ENCODE measurements around the gene RNPEPL1. TPM values are rescaled to one million over a fixed set of nuclear protein-coding genes. Genes with fewer than 3 reads are reported as not detected.
A peak's percentile ranks its signal among the peaks of the same experiment; 100 is the strongest.
"Not testable (repeated sequence)": the region's sequence is repeated elsewhere in the genome, so short reads cannot be mapped to it uniquely, and the experiment has no call there.

RNPEPL1 gene
- total RNA-seq, 1 donor from 2014 or later: 59.1 TPM

- peaks cover 39% of the 10 kb centered on the region for H3K36me3 Mint-ChIP-seq (ENCODE audit: low read depth)
- H3K9me3 Mint-ChIP-seq: peaks cover 6% of the 10 kb centered on the region
- intact Hi-C loops (cut with micrococcal nuclease): no loop called here
- no peak overlapping the region for H3K27ac Mint-ChIP-seq
- peaks cover 24% of the 10 kb centered on the region for H3K4me1 Mint-ChIP-seq
- no peak for DNase-seq
- no peaks in the 10 kb centered on the region for H3K27me3 Mint-ChIP-seq
- no peak overlapping the region for H3K4me3 Mint-ChIP-seq
These were observed 47.1 kb downstream of the RNPEPL1 start for GRCh38 chr2:240615396-240615795.

- DNase-seq: no peak
- Mint-ChIP-seq H3K9me3 (peaks cover 6% of the 10 kb centered on the region), H3K36me3 (ENCODE audit: low read depth) (peaks cover 41% of the 10 kb centered on the region), H3K27ac (no peak overlapping the region), H3K27me3 (no peaks in the 10 kb centered on the region), H3K4me1 (peaks cover 28% of the 10 kb centered on the region), H3K4me3 (no peak overlapping the region)
- intact Hi-C loops (cut with micrococcal nuclease): no loop called here
These were observed 47.7 kb downstream of the RNPEPL1 start for GRCh38 chr2:240615820-240616547.

DNA sequence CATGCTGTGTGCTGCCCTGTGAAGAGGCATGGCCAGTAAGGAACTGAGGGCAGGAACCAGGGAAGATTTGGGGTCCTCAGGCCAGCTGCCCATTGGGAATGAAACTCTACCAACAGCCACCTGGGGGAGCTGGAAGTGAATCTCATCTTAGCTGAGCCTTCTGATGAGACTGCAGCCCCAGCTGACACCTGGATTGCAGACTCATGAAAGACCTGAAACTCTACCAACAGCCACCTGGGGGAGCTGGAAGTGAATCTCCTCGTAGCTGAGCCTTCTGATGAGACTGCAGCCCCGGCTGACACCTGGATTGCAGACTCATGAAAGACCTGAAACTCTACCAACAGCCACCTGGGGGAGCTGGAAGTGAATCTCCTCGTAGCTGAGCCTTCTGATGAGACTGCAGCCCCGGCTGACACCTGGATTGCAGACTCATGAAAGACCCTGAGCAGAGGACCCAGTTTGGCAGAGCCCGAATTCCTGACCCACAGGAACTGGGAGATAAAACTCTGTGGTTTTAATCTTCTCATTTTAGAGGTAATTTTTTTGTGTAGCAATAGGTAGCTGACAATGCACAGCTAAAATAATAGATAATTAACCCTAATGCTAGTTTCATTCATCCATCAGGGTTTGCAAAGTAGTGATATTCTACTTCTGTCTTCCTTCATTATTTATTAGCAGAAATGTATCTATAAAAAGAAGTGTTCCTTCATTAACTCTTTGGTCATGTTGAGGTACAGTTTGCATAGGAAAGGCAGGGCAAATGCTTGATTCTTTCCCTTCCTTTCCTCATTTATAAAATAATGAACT is 48.8 kb downstream of the RNPEPL1 start:
- intact Hi-C loops (cut with micrococcal nuclease); H3K4me3 Mint-ChIP-seq; DNase-seq; H3K27ac Mint-ChIP-seq; H3K9me3 Mint-ChIP-seq; H3K27me3 Mint-ChIP-seq: not testable (repeated sequence)
- Mint-ChIP-seq H3K36me3 (ENCODE audit: low read depth) (peaks cover 31% of the 10 kb centered on the region), H3K4me1 (peaks cover 28% of the 10 kb centered on the region)

DNA sequence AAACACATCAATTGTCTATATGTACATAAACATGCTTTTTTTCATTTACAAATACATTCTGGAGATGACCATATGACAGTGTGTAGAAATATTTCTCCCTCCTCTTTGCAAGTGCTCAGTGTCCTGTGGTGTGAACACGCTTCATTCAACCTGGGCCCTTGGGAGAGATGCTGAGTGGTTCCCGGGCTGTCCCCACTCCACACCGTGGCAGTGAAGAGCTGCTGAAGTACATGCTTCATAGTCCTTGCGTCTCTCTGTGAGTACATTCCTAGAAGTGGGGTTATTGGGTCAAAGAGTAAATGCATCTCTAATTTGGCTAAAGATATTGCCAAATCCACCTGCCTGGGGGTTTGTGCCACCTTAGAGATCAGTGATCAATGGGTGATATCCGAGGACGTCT is 50.5 kb downstream of the RNPEPL1 start:
- Mint-ChIP-seq H3K4me1 (peaks cover 36% of the 10 kb centered on the region), H3K27ac (no peak overlapping the region), H3K9me3 (no peaks in the 10 kb centered on the region), H3K27me3 (no peaks in the 10 kb centered on the region), H3K4me3 (no peak overlapping the region), H3K36me3 (ENCODE audit: low read depth) (peaks cover 31% of the 10 kb centered on the region)
- intact Hi-C loops (cut with micrococcal nuclease): no loop called here
- DNase-seq: no peak

- peak overlapping the region; percentile 79 for H3K27ac Mint-ChIP-seq
- H3K4me1 Mint-ChIP-seq: peaks cover 42% of the 10 kb centered on the region
- H3K9me3 Mint-ChIP-seq: no peaks in the 10 kb centered on the region
- H3K4me3 Mint-ChIP-seq: peak overlapping the region; percentile 46
- no peaks in the 10 kb centered on the region for H3K27me3 Mint-ChIP-seq
- no peak for DNase-seq
- intact Hi-C loops (cut with micrococcal nuclease): loop anchor here (10.0 kb wide), 1 partner anchor 695 kb away; the partner anchor contains the start of genes HDLBP and SEPTIN2
- H3K36me3 Mint-ChIP-seq (ENCODE audit: low read depth): peaks cover 31% of the 10 kb centered on the region
These were observed 51.3 kb downstream of the RNPEPL1 start for GRCh38 chr2:240619506-240620148.

GRCh38 chr2:240620149-240620731 is 52.0 kb downstream of the RNPEPL1 start:
- DNase-seq: no peak
- H3K9me3 Mint-ChIP-seq: no peaks in the 10 kb centered on the region
- peaks cover 46% of the 10 kb centered on the region for H3K4me1 Mint-ChIP-seq
- intact Hi-C loops (cut with micrococcal nuclease): loop anchor here (10.0 kb wide), 1 partner anchor 695 kb away; the partner anchor contains the start of genes HDLBP and SEPTIN2
- no peaks in the 10 kb centered on the region for H3K27me3 Mint-ChIP-seq
- no peak overlapping the region for H3K27ac Mint-ChIP-seq
- H3K36me3 Mint-ChIP-seq (ENCODE audit: low read depth): peaks cover 31% of the 10 kb centered on the region
- H3K4me3 Mint-ChIP-seq: no peak overlapping the region

DNA sequence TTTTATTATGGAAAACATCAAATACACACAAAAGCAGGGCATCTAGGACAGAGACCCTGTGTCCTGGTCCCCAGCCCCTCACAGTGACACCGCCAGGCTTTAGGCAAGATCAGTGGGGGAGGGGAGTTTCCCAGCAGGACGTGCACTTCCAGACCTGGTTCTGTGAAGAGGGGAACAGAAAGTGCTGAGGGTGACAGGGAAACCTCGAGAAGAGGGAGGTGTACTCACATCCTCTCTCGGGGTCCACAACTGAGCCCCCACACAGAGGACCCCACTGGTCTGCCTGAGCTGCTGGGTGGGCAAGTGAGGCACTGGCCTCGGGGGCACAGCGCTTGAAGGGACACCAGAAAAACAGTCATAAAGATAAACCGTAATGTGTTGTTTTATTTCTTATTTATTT is 52.6 kb downstream of the RNPEPL1 start:
- peak overlapping the region; percentile 96 for H3K27ac Mint-ChIP-seq
- H3K9me3 Mint-ChIP-seq: no peaks in the 10 kb centered on the region
- peaks cover 30% of the 10 kb centered on the region for H3K36me3 Mint-ChIP-seq (ENCODE audit: low read depth)
- no peak overlapping the region for H3K4me3 Mint-ChIP-seq
- no peak for DNase-seq
- H3K27me3 Mint-ChIP-seq: no peaks in the 10 kb centered on the region
- peaks cover 49% of the 10 kb centered on the region for H3K4me1 Mint-ChIP-seq
- intact Hi-C loops (cut with micrococcal nuclease): loop anchor here (1.0 to 10.0 kb wide), 4 partner anchors 8 to 694 kb away; partner anchors contain the start of genes HDLBP and SEPTIN2

- no peak for DNase-seq
- H3K9me3 Mint-ChIP-seq: no peaks in the 10 kb centered on the region
- intact Hi-C loops (cut with micrococcal nuclease): loop anchor here (10.0 kb wide), 1 partner anchor 693 kb away; the partner anchor contains the start of genes HDLBP and SEPTIN2
- peaks cover 56% of the 10 kb centered on the region for H3K4me1 Mint-ChIP-seq
- H3K36me3 Mint-ChIP-seq (ENCODE audit: low read depth): peaks cover 23% of the 10 kb centered on the region
- peak overlapping the region; percentile 79 for H3K4me3 Mint-ChIP-seq
- H3K27ac Mint-ChIP-seq: peak overlapping the region; percentile 96
- H3K27me3 Mint-ChIP-seq: no peaks in the 10 kb centered on the region
These were observed 53.8 kb downstream of the RNPEPL1 start for GRCh38 chr2:240622060-240622411.

- Mint-ChIP-seq H3K27me3 (no peaks in the 10 kb centered on the region), H3K9me3 (no peaks in the 10 kb centered on the region), H3K27ac (peak overlapping the region; percentile 96), H3K4me3 (no peak overlapping the region), H3K4me1 (peaks cover 58% of the 10 kb centered on the region), H3K36me3 (ENCODE audit: low read depth) (peaks cover 19% of the 10 kb centered on the region)
- peak; percentile 77 for DNase-seq
- intact Hi-C loops (cut with micrococcal nuclease): loop anchor here (10.0 kb wide), 1 partner anchor 692 kb away; the partner anchor contains the start of genes HDLBP and SEPTIN2
These were observed 54.4 kb downstream of the RNPEPL1 start for GRCh38 chr2:240622531-240623235.

DNA sequence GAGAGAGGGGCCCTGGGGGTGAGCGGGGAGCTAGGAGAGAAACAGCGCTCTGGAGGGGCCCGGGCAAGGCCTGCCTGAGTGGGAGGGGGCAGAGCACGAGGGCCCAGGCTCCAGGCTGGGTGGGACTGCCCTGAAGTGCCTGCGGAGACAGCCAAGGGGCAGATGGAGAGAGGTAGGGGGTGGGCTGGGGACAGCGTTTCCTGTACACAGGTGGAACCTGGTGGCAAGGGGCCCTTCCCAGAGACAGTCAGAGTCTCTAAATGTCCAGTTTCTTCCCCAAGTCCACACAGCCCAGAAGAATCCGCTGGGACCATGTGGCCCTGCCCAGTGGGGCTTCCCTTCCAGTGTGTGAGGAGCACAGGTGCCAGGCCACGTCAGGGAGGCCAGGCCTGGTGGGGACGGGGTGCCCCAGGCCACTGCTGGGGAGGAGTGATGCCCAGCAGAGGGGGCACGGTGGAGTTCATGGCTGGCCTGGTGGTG is 55.3 kb downstream of the RNPEPL1 start:
- Mint-ChIP-seq H3K4me1 (peaks cover 60% of the 10 kb centered on the region), H3K9me3 (no peaks in the 10 kb centered on the region), H3K27me3 (no peaks in the 10 kb centered on the region), H3K27ac (no peak overlapping the region), H3K36me3 (ENCODE audit: low read depth) (peaks cover 14% of the 10 kb centered on the region), H3K4me3 (no peak overlapping the region)
- no peak for DNase-seq
- intact Hi-C loops (cut with micrococcal nuclease): loop anchor here (2.0 to 10.0 kb wide), 2 partner anchors 15 to 691 kb away; partner anchors contain the start of genes HDLBP and SEPTIN2

DNA sequence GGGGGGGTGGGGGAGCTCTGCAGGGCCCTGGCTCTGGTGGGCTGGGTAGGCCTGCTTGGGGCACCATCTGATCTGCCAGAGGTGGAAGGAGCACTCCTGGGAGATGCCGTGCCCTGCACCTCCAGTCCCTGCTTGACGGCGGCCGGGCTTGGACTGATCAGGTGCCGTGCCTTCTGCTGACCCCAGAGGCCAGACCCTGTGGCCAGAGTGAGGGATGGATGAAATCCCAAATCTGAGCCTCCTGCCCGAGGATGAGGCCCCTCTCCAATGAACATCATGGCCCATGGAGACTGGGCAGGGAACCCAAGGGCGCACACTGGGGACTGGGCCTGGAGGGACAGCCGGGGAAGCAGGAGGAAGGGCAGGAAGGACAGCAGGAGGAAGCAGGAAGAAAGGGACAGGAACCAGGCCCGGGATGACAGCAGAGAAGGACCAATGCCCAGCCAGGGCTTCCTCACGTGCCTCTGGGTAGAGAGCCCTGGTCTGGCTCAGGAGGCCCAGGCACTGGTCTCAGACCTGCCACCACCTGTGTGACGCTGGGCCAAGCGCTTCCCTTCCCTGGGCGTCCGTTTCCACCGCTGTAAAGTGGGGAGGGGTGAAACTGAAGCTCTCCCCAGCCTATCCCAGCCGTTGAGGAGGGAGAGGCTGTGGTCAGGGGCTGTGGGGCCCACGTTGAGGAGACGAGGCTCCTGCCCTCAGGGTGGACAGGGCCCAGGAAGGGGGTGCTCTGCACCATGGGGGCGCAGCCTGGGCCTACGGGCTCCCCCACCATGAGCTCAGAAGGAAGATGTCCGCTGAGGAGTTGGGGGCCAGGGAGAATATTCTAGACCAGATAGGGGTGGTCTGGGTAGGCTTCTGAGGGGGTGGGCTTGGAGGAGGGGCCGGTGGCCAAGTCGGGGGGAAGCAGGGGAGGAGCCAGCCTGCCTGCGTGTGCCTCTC is 56.0 kb downstream of the RNPEPL1 start:
- Mint-ChIP-seq H3K36me3 (ENCODE audit: low read depth) (peaks cover 8% of the 10 kb centered on the region), H3K9me3 (no peaks in the 10 kb centered on the region), H3K27me3 (no peaks in the 10 kb centered on the region), H3K4me3 (peak overlapping the region; percentile 82), H3K27ac (peak overlapping the region; percentile 82), H3K4me1 (peaks cover 57% of the 10 kb centered on the region)
- no peak for DNase-seq
- intact Hi-C loops (cut with micrococcal nuclease): loop anchor here (2.0 to 10.0 kb wide), 2 partner anchors 15 to 691 kb away; partner anchors contain the start of genes HDLBP and SEPTIN2
